ENCODE measurements around the gene RHBG.

GRCh38 chr1:156427957-156428356 is 58.9 kb downstream of the RHBG start:
- no peak for TF ChIP-seq POLR2A (IDR thresholded peaks at IDR 0.05; ENCODE audit: low read depth, low read length)
- TF ChIP-seq RFX5 (IDR thresholded peaks at IDR 0.05; ENCODE audit: low read depth, low read length): no peak
- no peak for TF ChIP-seq ELK1 (IDR thresholded peaks at IDR 0.05; ENCODE audit: borderline replicate concordance, low read depth, low read length)
- TF ChIP-seq CTCF (conservative IDR thresholded peaks at IDR 0.05; ENCODE audit: low read depth, low read length): no peak
- no peak for TF ChIP-seq MXI1 (IDR thresholded peaks at IDR 0.05; ENCODE audit: borderline replicate concordance, low read depth, low read length)
- TF ChIP-seq USF2 (IDR thresholded peaks at IDR 0.05; ENCODE audit: low read depth, low read length): no peak
- TF ChIP-seq CEBPB (IDR thresholded peaks at IDR 0.05; ENCODE audit: low read depth, low read length): no peak
- no peak for TF ChIP-seq CHD1 (IDR thresholded peaks at IDR 0.05; ENCODE audit: low read depth, low read length)

Data from IMR-90 (cell line).